GM12891 (cell line): ENCODE results near the gene KLHDC7A.

Experiments
- POLR2A ChIP-seq: IDR thresholded peaks from 2 replicates; pipeline ENCODE4 v1.6.1; 2011; ENCODE audit warnings: low read depth, low read length, control low read depth
- POLR2AphosphoS5 ChIP-seq: IDR thresholded peaks from 2 replicates; pipeline ENCODE4 v1.6.1; 2011; ENCODE audit warnings: low read depth, low read length, control low read depth
- TAF1 ChIP-seq: IDR thresholded peaks from 2 replicates; pipeline ENCODE4 v1.6.1; 2011; ENCODE audit warnings: low read depth, low read length, control low read depth

- no peak for TF ChIP-seq POLR2AphosphoS5
- TF ChIP-seq TAF1: no peak
- TF ChIP-seq POLR2A: no peak
These were observed 32.2 kb downstream of the KLHDC7A start for GRCh38 chr1:18512883-18513282.
